NOMO-1 treated with dmso at 0.1 percent for 144 hours (cell line): ENCODE results near the gene ZNF165.
"Not testable (repeated sequence)": the region's sequence is repeated elsewhere in the genome, so short reads cannot be mapped to it uniquely, and the experiment has no call there.

Source experiments
- DNase-seq: peaks from one replicate; lab custom pipeline; 2025; ENCODE audit not compliant: unreplicated experiment; lab: John Stamatoyannopoulos, UW

The ZNF165 gene

DNA sequence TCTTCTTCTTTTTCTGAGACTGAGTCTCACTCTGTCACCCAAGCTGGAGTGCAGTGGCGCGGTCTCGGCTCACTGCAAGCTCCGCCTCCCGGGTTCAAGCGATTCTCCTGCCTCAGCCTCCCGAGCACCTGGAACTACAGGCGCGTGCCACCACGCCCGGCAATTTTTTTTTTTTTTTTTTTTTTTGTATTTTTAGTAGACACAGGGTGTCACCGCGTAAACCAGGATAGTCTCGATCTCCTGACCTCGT lies at the start of gene ZNF165:
Gene ZNF165, plus strand, starts transcription at position 188 of the 250 bp plus-strand sequence. CDS start 4,913 bp downstream, outside the sequence.
- not testable (repeated sequence) for DNase-seq

DNA sequence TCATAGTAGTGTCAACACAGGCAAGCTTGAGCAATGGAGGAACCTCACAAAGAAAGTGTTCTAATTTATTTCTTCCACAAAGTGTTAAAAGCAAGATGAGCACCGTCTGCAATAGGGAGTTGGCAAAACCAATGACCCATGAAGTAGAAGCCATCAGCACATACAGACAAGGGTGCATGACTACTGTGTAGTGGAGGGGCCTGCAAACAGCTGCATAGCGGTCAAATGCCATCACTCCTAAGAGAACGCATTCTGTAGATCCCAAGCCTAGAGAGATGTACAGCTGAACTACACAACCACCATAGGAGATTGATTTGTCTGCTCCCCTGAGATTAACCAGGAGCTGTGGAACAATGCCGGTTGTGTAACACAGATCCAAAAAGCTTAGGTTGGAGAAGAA lies 26.8 kb upstream of the ZNF165 start:
- DNase-seq: no peak

DNA sequence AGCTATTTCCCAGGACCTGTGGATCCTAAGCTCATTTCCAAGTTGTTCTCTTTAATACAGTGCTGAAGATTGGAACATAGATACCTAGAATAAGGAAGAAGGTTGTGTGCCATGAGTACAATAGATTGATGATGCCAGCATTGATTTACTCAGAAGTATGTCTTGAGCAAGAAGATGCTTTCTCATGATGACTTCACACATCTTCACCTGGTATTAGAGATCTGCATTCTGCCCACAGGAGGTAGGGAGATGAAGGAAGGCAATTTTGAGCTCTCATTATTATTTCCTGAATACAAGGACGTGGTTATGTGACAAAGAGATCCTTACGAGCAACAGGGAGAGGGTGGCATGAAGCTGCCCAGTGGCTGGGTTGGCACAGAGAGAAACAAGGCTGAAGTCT lies 20.0 kb upstream of the ZNF165 start:
- no peak for DNase-seq

GRCh38 chr6:28064272-28064671 lies 16.1 kb upstream of the ZNF165 start:
- DNase-seq: no peak

- DNase-seq: no peak
These were observed 12.3 kb upstream of the ZNF165 start for GRCh38 chr6:28068067-28068466.

GRCh38 chr6:28070968-28071367 lies 9.4 kb upstream of the ZNF165 start:
- not testable (repeated sequence) for DNase-seq

GRCh38 chr6:28078050-28078449 lies 2.3 kb upstream of the ZNF165 start:
- DNase-seq: no peak

DNA sequence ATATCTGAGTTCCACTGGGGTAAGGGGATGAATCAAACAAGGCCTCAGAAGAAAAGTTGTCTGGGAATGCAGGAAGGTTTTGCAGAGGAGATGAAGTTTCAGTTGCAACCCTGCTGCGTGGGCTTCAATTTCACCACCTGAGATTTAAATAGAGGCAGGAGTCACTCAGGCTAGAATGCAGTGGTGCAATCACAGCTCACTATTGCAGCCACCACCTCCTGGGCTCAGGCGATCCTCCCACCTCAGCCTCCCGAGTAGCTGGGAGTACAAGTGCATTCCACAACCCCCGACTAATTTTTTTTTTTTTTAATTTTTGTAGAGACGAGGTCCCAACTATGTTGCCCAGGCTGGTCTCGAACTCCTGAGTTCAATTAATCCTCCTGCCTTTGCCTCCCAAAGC lies 1.5 kb upstream of the ZNF165 start:
- DNase-seq: no peak

- peak; percentile 82 for DNase-seq
These were observed 490 bp downstream of the ZNF165 start for GRCh38 chr6:28080631-28081485.

- no peak for DNase-seq
These were observed 1.1 kb downstream of the ZNF165 start for GRCh38 chr6:28081486-28081751.

DNA sequence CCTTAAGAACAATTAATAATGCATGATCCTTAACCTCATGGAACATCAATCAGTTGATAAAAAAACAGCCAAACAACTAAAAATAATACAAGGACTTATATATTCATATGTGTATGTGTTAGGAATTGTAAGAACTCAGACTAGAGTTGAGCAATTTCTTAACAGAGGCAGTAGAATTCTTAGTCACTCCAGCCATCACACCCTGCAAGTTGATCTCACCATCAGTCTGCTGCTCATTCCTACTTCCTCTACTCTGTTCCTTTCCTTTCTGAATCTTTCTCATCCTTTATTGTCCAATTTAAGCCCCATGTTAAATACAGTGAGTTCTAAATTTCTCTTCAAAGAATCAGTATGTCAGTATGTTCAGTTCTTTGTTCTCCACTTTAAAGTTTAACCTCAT lies 2.6 kb downstream of the ZNF165 start:
- DNase-seq: no peak

DNA sequence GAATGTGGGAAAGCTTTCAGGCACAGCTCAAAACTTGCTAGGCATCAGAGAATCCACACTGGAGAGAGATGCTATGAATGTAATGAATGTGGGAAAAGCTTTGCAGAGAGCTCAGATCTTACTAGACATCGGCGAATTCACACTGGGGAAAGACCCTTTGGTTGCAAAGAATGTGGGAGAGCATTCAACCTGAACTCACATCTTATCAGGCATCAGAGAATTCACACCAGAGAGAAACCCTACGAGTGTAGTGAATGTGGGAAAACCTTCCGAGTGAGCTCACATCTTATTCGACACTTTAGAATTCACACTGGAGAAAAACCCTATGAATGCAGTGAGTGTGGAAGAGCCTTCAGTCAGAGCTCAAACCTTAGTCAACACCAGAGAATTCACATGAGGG lies 8.7 kb downstream of the ZNF165 start:
- DNase-seq: no peak

DNA sequence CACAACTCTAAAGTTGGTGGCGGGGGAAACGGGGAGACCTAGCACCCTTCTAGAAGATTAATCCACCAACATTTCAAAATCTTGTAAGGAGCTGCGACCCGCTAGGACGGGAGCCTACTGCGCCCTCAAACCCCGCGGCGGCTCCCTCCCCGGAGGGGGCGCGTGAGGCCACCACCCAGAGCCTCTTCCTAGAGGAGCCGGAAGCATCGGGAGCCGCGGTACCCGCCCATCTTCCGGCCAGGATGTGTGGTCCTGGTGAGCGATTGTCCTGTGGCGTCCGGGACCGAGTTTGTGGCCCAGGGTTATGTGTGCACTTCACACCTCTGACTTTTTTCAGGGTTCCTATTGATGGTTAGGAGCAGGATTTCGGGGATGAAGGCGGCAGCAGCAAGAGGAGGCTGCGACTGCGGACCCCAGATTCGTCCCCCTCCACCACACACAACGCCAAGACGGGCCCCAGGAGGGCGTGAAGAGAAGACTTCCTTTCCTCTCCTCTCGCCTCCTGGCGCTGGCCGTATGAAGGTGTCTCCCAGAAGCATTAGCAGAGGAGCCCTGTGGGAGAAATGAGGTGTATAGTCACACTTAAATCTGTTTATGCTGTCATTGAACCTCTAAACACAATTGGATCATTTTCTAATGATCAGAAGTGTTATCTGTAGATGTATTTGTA lies 10.7 kb downstream of the ZNF165 start:
- no peak for DNase-seq

DNA sequence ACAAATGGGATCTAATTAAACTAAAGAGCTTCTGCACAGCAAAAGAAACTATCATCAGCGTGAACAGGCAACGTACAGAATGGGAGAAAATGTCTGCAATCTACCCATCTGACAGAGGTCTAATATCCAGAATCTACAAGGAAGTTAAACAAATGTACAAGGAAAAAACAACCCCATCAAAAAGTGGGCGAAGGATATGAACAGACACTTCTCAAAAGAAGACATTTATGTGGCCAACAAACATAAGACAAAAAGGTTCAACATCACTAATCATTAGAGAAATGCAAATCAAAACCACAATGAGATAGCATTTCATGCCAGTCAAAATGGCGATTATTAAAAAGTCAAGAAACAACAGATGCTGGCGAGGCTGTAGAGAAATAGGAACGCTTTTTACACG lies 21.9 kb downstream of the ZNF165 start:
- not testable (repeated sequence) for DNase-seq

GRCh38 chr6:28102699-28103098 lies 22.3 kb downstream of the ZNF165 start:
- not testable (repeated sequence) for DNase-seq

- peak; percentile 87 for DNase-seq
These were observed 24.2 kb downstream of the ZNF165 start for GRCh38 chr6:28104392-28105244.

GRCh38 chr6:28105245-28105639 lies 24.9 kb downstream of the ZNF165 start:
- peak; percentile 39 for DNase-seq

DNA sequence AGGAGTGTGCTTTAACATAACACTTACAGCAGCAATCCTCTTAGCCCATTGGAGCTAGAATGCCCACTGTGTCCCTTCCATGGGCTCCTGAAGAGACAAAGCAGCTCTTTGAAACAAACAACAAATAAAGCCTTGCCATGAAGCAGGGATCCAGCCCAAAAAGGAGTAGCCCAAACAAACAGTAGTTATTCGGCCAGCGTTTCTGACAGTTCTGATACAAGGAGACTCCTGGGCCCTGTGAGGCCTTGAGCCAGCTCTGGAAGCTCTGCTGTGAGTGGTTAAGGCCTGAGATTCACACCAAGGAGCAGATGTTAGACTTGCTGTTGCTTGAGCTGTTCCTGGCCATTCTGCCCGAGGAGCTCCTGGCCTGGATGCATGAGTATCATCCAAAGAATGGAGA lies 27.1 kb downstream of the ZNF165 start:
- no peak for DNase-seq

GRCh38 chr6:28111964-28112363 lies 31.6 kb downstream of the ZNF165 start:
- DNase-seq: no peak

DNA sequence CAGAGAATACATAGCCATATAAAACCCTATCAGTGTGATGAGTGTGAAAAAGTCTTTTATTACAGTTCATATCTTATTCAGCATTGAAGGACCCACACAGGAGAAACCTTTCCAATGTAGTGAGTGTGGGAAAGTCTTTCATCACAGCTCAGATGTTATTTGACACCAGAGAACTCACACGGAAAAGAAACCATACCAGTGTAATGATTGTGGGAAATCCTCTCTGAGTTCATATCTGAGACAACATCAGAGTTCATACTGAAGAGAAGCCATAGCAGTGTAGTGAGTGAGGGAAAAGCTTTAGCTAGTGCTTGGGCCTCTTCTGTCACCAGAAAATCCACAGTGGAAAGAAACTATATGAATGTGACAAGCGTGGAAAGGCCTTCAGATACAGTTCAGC lies 35.4 kb downstream of the ZNF165 start:
- no peak for DNase-seq

DNA sequence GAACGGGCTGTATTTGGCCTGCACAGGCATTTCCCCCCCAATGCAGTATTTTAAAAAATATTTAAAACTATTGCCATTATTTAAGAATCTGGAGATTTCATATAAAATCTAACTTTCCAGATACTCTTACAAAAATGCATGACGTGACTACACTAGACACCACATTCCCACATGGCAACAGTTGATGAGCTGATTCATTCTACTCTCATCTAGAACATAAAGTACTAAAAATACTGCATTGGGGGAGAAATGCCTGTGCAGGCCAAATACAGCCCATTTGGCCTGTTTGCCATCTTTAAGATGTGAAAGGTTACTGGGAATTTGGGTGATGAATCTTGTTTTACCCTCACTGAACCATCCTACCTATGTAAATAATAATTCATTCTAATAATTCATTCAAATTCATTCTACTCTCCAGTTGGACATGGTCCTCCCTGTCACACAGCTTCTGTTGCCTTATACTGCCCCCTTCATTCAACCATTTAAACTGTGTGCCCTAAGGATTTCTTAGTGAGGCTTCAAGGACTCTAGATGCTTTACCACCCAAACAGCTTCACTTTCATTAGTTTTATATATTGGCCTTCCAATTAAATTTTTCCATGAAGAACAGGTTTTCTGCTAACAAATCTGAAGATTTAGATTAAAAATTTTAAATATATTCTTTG lies 37.1 kb downstream of the ZNF165 start:
- DNase-seq: no peak

GRCh38 chr6:28118217-28118616 lies 37.8 kb downstream of the ZNF165 start:
- DNase-seq: no peak
